Spleen (tissue), 11 donors: ENCODE data around the gene AGPAT2. TPM values are rescaled to one million over a fixed set of nuclear protein-coding genes. Genes with fewer than 3 reads are reported as not detected.

Source experiments
- DNase-seq: peaks from one replicate; pipeline ENCODE4 v3.0.0-alpha.2; 2020
- H3K27ac ChIP-seq, 8 donors: fragments of 200-600 bp; sonication (generic) in 7 of 8; 1 replicate in 4 of 8; 2 replicates in 4 of 8; pipeline versions ENCODE4 v1.5.0 to v1.8.0; 2016 to 2021; ENCODE audit warnings: inconsistent platforms in 4 of 8, mild to moderate bottlenecking in 4 of 8, moderate library complexity in 1 of 8
- H3K27me3 ChIP-seq, 7 donors: fragments of 200-600 bp; sonication (generic) in 6 of 7; replicated peaks in 1 of 7; 1 replicate in 4 of 7; 2 replicates in 3 of 7; pipeline versions ENCODE4 v1.5.0 to v1.8.0; 2016 to 2021; ENCODE audit warnings: inconsistent platforms in 3 of 7, mild to moderate bottlenecking in 1 of 7
- H3K36me3 ChIP-seq, 6 donors: fragments of 200-600 bp; sonication (generic) in 5 of 6; 1 replicate in 4 of 6; 2 replicates in 2 of 6; pipeline versions ENCODE4 v1.5.0 to v1.8.0; 2016 to 2021; ENCODE audit warnings: inconsistent platforms in 2 of 6
- H3K4me1 ChIP-seq, 6 donors: fragments of 200-600 bp; sonication (generic) in 5 of 6; 1 replicate in 3 of 6; 2 replicates in 3 of 6; pipeline versions ENCODE4 v1.5.0 to v1.8.0; 2016 to 2021; ENCODE audit warnings: inconsistent platforms in 3 of 6
- H3K4me3 ChIP-seq, 8 donors: fragments of 200-600 bp; sonication (generic) in 7 of 8; 1 replicate in 4 of 8; 2 replicates in 4 of 8; pipeline versions ENCODE4 v1.5.0 to v1.8.0; 2016 to 2021; ENCODE audit warnings: inconsistent platforms in 4 of 8, mild to moderate bottlenecking in 4 of 8, moderate library complexity in 2 of 8
- H3K9me3 ChIP-seq, 8 donors: fragments of 200-600 bp; sonication (generic) in 7 of 8; 1 replicate in 4 of 8; 2 replicates in 4 of 8; pipeline versions ENCODE4 v1.5.0 to v1.8.0; 2016 to 2021; ENCODE audit warnings: inconsistent platforms in 4 of 8
- POLR2A ChIP-seq, 3 donors: fragments of 450-650 bp; IDR thresholded peaks; one replicate each; pipeline ENCODE4 v1.5.1; 2017; ENCODE audit warnings: antibody characterized with exemption in 3 of 3, mild to moderate bottlenecking in 1 of 3
- POLR2AphosphoS5 ChIP-seq, 3 donors: sonication (generic); formaldehyde crosslinking; IDR thresholded peaks; one replicate each; pipeline ENCODE4 v1.5.1; 2017; ENCODE audit warnings: antibody characterized with exemption in 3 of 3
- WGBS, 5 donors: extraction: QIAGEN DNeasy Blood & Tissue Kit in 3 of 5; methylation state at CpG; one replicate each; pipeline versions ENCODE4 v1.1.5 to v1.1.7; 2013 to 2018; 5-methylcytosine and 5-hydroxymethylcytosine counted together
- intact Hi-C: fragments of 100-400 bp; cut with DNase I; formaldehyde crosslinking; loops from one replicate; pipeline ENCODE4 v1.15.0; 2023; ENCODE audit warnings: low total_unique reads
- polyA plus RNA-seq, 3 donors: library from polyadenylated mRNA; stranded (reverse); fragments of 200-250 nt; gene quantifications; one replicate each; pipeline ENCODE4 v1.2.1, GENCODE V29; 2013
- total RNA-seq, 7 donors: library from RNA; depleted of rRNA in 3 of 7; stranded (reverse); fragments of >200 nt in 3 of 7; fragmentation: NEBNext Ultra II Directional in 4 of 7; extraction: Animal tissue kit (Norgen Biotek cat#: 25700) in 4 of 7; gene quantifications; one replicate each; pipeline versions ENCODE4 v1.1.0 to v1.2.1, GENCODE V29; 2016 to 2021
- TF ChIP-seq, protein P1 (sequence below), 11 experiments: fragments of 200-600 bp in 7 of 11; fragments of 450-650 bp in 4 of 11; sonication (generic) in 4 of 11; IDR thresholded peaks in 8 of 11; conservative IDR thresholded peaks in 3 of 11; 1 replicate in 7 of 11; 2 replicates in 4 of 11; pipeline versions ENCODE4 v1.4.0 to v1.8.0; 2016 to 2021; ENCODE audit warnings: antibody characterized with exemption in 11 of 11, inconsistent platforms in 4 of 11, mild to moderate bottlenecking in 1 of 11
- donor health status: healthy with polysubstance abuse.
- donor health status: DM: no; HTN: no; CAD: no; lungs with moderate emphysema.
- donor health status: DM: no; HTN: no; CAD: no.
- donor health status: Bipolar disorder and iron deficiency.
- donor health status: healthy.
- donor health status: DM: no; HTN: no; CAD: no.
- donor health status: DM: yes; HTN: yes; CAD: no.

The AGPAT2 gene
- total and polyA plus RNA-seq, 10 donors: 26.9 to 47.7 (median 38.3) TPM

DNA sequence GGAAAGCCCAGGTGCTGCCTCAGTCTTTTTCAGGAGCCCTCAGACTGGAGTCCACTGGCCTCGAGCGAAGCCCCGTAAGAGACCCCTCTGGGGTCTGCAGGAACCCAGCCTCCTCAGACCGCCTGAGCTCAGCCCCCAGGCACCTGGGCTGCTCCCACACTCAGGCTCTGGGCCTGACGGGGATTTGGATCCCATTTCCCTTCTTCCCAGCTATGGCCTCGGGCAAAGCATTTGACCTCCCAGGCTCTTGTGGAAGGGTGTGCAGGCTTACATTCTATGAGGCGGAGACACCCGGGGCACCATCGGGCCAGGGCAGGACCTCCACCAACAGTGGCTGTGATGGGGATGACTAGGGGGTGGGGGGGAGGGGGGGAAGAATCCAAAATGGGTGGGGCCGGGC lies 4.5 kb downstream of the AGPAT2 start:
- no peak overlapping the region for H3K4me3 ChIP-seq
- intact Hi-C loops: no loop called here
- WGBS, 5 donors: 74 to 89% (median 82%) methylated on average over 7 to 10 of the region's 10 CpGs
- no peaks in the 10 kb centered on the region for H3K27me3 ChIP-seq
- no peaks in the 10 kb centered on the region for H3K9me3 ChIP-seq
- peak overlapping the region in 6 of 8 donors; percentile 51 to 71 (median 68) for H3K27ac ChIP-seq
- no peak for DNase-seq
- H3K4me1 ChIP-seq: peaks cover 13 to 97% (median 76%) of the 10 kb centered on the region in 6 donors
- no peak for TF ChIP-seq POLR2A (IDR thresholded peaks at IDR 0.05)
- TF ChIP-seq, protein P1, sequence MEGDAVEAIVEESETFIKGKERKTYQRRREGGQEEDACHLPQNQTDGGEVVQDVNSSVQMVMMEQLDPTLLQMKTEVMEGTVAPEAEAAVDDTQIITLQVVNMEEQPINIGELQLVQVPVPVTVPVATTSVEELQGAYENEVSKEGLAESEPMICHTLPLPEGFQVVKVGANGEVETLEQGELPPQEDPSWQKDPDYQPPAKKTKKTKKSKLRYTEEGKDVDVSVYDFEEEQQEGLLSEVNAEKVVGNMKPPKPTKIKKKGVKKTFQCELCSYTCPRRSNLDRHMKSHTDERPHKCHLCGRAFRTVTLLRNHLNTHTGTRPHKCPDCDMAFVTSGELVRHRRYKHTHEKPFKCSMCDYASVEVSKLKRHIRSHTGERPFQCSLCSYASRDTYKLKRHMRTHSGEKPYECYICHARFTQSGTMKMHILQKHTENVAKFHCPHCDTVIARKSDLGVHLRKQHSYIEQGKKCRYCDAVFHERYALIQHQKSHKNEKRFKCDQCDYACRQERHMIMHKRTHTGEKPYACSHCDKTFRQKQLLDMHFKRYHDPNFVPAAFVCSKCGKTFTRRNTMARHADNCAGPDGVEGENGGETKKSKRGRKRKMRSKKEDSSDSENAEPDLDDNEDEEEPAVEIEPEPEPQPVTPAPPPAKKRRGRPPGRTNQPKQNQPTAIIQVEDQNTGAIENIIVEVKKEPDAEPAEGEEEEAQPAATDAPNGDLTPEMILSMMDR (IDR thresholded peaks at IDR 0.05 in 8 of 11, conservative IDR thresholded peaks at IDR 0.05 in 3 of 11): no peak
- TF ChIP-seq POLR2AphosphoS5 (IDR thresholded peaks at IDR 0.05): no peak
- H3K36me3 ChIP-seq: peaks cover 0 to 35% (median 0%) of the 10 kb centered on the region in 6 donors

DNA sequence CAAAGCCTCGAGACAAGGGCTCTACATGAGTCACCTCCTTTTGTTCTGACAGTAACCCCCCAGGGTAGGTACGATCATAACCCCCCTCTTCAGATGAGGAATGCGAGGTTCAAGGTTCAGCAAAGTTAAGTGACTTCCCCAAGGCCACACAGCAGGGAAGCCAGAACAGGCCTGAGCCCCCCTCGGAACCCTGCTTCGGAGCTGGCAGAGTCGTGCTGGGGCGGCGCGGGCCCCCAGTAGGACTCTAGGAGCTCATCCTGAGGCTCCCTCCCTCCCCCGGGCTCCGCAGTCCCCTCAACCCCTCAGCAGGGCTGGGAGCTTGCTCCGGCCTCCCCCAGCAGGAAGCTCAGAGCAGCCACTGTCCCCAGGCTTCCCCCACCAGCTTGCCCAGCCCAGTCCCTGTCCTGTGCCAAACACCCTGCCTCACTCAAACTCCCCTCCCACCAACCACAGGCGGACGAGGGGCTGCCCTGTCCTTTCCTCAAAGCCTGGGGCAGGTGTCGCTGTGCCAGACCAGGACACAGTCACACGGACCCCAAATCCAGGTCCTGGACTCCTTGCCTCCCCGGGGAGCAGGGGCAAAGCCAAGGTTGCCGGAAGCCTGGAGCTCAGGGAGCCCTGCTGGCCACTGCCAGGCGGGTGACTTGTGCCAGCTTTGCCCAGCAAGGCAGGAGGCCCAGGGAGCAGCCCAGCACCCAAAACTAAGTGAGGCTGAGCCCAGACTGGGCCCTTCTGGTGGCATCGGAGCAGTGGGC lies 5.1 kb downstream of the AGPAT2 start:
- Histone ChIP-seq H3K27me3 (no peaks in the 10 kb centered on the region), H3K4me1 (peaks cover 12 to 98% (median 74%) of the 10 kb centered on the region in 6 donors), H3K27ac (peak overlapping the region in 7 of 8 donors; percentile 27 to 71 (median 66)), H3K9me3 (no peaks in the 10 kb centered on the region), H3K36me3 (peaks cover 0 to 41% (median 2%) of the 10 kb centered on the region in 6 donors), H3K4me3 (peak overlapping the region in 1 of 8 donors; percentile 15)
- intact Hi-C loops: no loop called here
- WGBS, 5 donors: 61 to 85% (median 69%) methylated on average over 12 to 20 of the region's 20 CpGs
- TF ChIP-seq POLR2AphosphoS5 (IDR thresholded peaks at IDR 0.05) (peak; percentile 14 to 73 (median 62)), POLR2A (IDR thresholded peaks at IDR 0.05) (no peak)
- TF ChIP-seq, protein P1 (IDR thresholded peaks at IDR 0.05 in 8 of 11, conservative IDR thresholded peaks at IDR 0.05 in 3 of 11): no peak
- no peak for DNase-seq

DNA sequence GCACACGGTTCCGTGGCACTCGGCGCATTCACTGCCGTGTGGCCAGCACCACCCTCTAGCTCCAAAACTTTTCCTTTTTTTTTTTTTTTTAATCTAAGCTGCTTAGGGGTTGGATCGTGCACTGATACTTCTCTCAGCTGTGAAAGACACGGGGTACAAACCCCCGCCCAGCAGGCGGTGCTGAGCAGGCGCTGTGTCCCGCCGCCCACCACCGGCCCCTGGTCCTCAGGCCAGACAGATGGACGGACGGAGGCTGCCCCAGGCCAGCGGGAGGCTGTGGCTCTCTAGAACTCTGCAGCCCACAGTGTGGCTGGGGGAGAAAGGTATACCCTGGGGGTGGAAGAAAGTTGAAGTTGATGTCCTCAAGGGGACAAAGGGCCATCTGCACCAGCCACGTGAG lies 6.2 kb downstream of the AGPAT2 start:
- Histone ChIP-seq H3K36me3 (peaks cover 0 to 51% (median 13%) of the 10 kb centered on the region in 6 donors), H3K27me3 (no peaks in the 10 kb centered on the region), H3K27ac (peak overlapping the region in 5 of 8 donors; percentile 61 to 71 (median 70)), H3K4me3 (no peak overlapping the region), H3K9me3 (no peaks in the 10 kb centered on the region), H3K4me1 (peaks cover 8 to 99% (median 67%) of the 10 kb centered on the region in 6 donors)
- 86 to 96% (median 91%) methylated on average over 17 of the region's 17 CpGs for WGBS, 5 donors
- TF ChIP-seq POLR2AphosphoS5 (IDR thresholded peaks at IDR 0.05): peak in 1 of 3 donors; percentile 15
- no peak for TF ChIP-seq POLR2A (IDR thresholded peaks at IDR 0.05)
- intact Hi-C loops: no loop called here
- DNase-seq: no peak

DNA sequence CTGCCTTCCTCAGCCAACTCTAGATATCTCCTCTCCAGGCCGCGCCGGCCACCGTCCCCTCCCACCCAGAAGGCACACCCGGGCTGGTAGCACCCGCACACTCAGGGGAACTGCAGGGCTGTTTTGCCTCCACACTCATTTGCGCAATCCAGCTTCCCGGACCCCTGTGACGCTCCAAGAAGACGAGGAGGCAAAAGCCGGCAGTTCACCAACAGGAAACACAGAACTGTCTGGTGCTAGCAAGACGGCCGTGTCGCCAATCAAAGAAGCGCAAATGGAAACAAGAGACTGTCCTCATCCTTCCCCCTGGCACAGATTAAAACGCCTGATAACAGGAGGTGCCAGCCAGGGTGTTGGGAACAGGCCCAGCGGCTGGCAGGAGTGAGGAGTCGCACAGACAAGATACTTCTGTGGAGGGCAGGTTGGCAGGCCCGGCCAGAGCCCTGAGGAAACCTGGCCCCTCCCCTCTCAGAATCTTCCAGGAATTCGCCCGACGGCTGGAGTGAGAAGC lies 7.8 kb downstream of the AGPAT2 start:
- 33 to 58% (median 51%) methylated on average over 22 of the region's 22 CpGs for WGBS, 5 donors
- TF ChIP-seq, protein P1 (IDR thresholded peaks at IDR 0.05 in 8 of 11, conservative IDR thresholded peaks at IDR 0.05 in 3 of 11): no peak
- TF ChIP-seq POLR2AphosphoS5 (IDR thresholded peaks at IDR 0.05): peak; percentile 35 to 76 (median 47)
- Histone ChIP-seq H3K27me3 (no peaks in the 10 kb centered on the region), H3K4me3 (no peak overlapping the region), H3K27ac (peak overlapping the region in 4 of 8 donors; percentile 38 to 71 (median 63)), H3K36me3 (peaks cover 0 to 59% (median 19%) of the 10 kb centered on the region in 6 donors), H3K9me3 (no peaks in the 10 kb centered on the region), H3K4me1 (peaks cover 0 to 89% (median 54%) of the 10 kb centered on the region in 6 donors)
- intact Hi-C loops: no loop called here
- no peak for DNase-seq
